Posterior cingulate gyrus (tissue), 11 donors: ENCODE data around the gene GTPBP4.

Source experiments
- DNase-seq, 10 donors: peaks; one replicate each; pipeline versions ENCODE4 v3.0.0 to v3.0.0-alpha.2; 2020 to 2021; ENCODE audit warnings: mixed read lengths in 3 of 10
- intact Hi-C: fragments of 100-400 bp; cut with DNase I; formaldehyde crosslinking; loops from one replicate; pipeline ENCODE4 v1.15.1; 2023

The GTPBP4 gene

DNA sequence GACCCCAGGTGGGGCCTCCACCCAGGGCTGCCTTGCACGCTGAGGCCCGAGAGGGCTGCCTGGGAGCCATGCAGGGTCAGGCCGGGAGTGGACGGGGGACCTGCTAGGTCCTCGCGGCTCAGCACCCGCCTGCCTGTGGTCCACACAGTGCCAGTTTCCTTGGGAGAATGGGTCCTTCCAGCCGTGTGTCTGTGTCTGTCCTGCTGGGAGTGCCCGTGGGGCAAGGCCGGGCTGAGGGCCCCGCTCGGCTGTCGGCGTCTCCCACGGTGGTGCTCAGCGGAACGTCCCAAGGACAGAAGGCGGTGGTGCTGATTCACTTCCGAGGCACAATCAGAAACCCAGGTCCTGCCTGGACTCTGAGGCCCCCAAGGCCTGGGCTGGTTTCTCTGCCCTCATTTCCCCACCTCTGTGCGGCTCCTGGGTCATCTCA, 23.2 kb upstream of the GTPBP4 start:
- peak in 3 of 10 donors; percentile 66 to 78 (median 76) for DNase-seq
- intact Hi-C loops: no loop called here

DNA sequence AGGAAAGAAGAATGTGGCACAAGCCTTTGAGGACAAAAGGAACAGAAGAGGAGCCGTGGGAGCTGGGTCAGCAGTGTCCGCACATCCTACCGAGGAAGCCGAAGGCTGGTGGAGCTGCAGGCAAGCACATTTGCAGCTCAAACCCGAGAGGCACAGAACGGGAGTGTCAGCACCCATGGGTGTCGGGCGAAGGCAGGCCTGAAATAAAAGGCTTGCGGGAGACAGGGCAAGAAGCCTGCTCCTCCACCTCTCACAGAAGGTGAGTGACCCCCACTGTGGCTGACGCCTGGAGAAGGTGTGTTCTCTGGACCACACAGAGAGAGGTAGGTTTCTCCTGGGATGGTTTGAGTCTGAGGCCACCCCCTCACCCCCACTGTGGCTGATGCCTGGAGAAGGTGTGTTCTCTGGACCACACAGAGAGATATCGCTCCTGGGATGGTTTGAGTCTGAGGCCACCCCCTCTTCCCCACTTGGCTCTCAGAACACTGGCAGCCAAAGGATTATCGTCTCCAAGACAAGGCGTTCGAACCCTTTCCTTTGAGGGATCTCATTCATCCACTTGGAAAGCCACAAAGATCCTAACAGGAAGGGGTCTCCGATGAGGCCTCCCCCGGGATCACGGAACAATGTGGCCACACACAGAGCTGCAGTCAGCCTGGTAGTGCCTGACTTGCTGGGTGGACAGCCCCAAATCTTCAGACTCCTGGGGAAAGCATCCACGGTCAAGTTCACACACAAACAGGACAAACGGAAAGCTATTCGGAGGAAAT, 21.6 kb upstream of the GTPBP4 start:
- DNase-seq: peak in 3 of 10 donors; percentile 47 to 62 (median 50)
- intact Hi-C loops: no loop called here

DNA sequence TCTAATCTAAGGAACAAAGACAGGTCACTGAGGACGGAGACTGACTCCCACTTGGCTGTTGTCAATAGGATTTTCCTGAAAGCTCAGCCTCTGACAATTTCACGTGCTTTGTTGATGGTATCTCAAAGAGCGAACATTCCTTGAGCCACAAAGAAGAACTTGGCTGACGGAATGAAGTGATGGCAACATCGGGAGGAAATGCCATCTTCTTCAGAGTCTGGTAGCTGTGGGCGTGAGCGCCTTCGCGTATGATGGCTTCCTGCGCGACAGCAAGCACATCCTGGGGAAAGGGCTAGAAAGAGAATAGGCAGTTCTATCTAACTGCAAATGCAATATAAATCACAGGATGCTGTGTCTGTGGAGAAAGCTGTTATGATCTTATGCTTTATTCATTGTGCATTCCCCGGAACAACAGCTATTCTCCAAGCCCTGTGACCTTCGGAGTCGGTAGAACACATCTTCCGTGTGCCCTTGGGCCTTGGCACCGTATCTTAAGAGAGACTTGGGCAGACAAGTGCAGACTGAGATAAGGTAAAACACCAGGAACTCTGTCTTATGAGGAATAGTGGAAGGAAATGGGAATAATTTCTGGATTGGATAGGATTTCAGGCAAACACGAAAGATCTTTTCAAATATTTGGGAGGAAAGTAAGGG, 19.6 kb upstream of the GTPBP4 start:
- DNase-seq: peak in 2 of 10 donors; percentile 10 to 22
- intact Hi-C loops: no loop called here

DNA sequence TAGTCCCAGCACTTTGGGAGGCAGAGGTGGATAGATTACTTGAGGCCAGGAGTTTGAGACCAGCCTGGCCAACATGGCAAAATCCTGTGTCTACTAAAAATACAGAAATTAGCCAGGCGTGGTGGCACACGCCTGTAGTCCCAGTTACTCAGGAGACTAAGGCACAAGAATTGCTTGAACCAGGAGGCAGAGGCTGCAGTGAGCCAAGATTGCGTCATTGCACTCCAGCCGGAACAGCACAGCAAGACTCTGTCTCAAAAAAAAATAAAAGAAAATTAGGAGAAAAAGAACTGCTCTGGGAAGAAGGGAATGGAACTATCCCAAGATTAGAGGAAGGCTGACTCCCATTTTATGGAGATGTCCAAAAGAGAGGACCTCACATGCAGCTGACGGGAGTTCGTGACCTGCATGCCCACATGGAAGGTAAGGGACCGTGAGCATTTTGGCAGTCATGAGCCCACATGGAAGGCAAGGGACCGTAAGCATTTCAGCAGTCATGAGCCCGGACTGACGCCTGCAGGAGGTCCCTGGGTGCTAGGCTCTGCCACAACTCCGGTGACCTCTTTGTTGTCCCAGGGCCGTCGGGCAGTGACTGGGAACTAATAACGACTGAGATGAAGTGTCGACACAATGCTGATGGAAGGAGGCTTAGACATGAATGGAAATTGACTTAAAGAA, 18.6 kb upstream of the GTPBP4 start:
- peak in 3 of 10 donors; percentile 47 to 81 (median 63) for DNase-seq
- intact Hi-C loops: no loop called here

DNA sequence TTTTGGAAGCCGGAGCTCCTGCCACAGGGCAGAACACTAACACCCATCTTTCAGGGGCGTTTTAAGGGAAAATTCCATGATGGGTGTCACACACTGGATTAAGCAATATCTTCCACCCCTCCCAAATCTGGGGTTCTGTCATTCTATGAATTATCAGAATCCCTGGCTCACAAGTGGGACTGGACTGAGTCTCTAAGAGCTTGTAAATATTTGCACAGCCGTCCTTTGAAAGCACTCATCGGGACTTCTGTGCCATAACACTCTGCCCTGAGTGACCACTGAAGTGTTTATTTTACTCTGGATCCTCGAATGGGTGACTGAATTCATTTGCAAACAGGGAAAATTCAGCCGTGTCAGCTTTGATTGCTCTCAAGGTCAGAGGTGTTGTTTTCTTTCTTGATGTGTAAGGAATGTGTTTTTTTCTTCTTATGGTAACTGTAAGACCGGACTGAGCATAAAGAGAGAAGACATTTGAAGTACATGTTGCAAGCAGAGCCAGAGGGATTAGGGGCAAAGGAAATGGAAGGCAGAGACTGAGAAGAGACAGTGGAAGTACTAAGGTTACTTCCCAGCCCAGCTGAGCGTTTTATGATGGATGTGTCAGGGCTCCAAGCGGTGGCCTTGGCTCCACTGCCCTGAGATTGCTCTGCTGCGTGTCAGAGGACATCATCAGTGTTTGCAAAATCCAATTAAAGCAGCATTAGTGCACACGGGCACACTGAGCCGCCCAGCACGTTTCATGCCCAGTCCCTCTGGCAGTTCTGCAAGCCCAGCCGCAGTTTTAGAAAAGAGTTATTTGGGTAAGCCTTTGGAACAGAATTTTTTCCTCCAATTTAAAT, 17.7 kb upstream of the GTPBP4 start:
- peak in 3 of 10 donors; percentile 2 to 66 (median 29) for DNase-seq

DNA sequence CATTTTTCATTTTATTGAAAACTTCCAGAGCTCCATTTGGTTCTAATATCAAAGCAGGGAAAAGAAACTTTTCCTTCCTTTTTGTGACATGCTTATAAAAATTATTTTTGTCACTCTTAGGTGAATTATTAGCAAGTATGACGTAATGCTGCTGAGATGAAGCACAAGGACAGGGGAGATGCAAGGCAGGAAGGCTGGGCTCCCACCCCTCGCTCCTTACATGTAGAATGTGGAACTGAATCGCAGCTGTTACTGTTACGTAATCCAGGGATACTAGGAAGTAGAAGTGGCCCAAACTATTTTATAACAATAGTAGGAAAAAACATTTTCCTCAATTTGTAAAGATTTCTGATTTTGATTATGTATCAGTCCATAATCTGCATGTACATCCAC, 17.1 kb upstream of the GTPBP4 start:
- DNase-seq: peak in 2 of 10 donors; percentile 60 to 64

More for the DNA sequence above, 17.7 kb upstream of the GTPBP4 start:
- intact Hi-C loops: no loop called here

DNA sequence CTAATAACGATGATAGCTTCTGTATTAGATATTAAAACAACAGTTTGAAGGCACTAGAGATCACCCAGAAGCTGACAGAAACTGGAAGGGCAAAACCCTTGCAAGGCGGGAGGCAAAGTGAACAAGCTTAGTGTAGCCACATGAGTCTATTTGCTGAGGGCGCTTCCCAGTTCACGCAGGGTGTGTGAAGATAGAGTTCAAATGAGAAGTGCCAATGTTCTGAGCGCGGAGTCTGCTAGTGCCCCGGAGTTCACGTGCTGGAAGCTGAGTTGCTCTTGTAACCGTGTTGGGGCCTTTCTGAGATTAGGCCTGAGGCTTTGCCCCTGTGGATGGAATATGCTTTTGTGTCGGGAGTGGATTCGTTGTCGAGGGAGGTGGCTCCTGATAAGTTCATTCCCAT, 16.6 kb upstream of the GTPBP4 start:
- intact Hi-C loops: no loop called here
- peak in 2 of 10 donors; percentile 5 to 18 for DNase-seq

More for the DNA sequence above, 17.1 kb upstream of the GTPBP4 start:
- intact Hi-C loops: no loop called here

DNA sequence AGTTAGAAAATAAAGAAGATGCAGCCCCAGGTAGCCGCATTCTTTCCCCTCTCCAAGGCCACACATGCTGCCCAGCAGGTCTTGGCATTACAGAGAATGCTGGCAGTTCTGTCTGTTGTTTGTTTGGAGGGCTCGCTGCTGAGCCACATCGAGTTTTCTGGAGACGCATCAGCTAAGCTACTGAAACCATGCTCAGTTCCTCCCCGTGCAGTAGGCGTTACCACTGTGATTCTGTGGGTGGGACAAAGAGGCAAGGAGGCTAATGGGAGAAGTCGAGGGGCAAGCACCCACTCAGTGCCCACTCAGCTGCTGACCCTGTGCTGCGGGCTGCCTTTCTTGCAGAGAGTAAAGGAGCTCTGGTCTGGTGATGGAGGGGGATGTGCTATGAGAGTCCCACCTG, 15.5 kb upstream of the GTPBP4 start:
- peak in 1 of 10 donors; percentile 61 for DNase-seq
- intact Hi-C loops: no loop called here

DNA sequence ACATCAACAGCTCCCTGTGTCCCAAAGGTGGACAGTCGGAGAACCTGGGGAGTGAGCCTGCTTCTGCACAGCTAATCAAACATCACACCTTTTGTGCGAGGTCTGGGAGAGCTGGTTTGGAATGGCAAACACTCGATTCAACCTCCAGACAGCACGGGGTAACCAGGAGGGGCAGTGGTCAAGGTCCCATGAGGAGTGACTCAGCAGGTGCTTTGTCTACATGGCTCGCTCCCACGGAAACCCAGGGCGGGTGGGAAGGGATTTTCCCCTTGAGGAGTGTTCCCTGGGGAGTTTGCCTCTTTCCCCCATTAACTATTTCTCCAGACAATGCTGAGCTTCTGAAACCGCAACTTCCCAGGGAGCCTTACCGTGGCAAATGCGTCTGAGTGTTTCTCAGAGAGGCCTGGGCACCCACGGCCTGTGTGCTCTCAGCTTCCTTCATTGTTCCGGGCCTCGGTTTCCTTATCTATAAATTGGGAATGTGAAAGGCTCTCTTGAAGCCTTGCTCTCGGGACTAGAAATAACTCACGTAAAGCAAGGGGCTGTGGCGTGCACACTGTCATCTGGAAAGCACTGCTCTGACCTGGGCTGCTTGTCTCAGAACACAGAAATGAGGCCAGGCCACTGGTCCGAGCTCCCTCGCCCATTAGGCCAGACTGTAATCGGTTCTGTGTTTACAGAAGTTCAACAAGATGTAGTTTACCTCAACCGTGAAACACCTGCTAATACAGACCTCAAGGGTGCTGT, 14.0 kb upstream of the GTPBP4 start:
- DNase-seq: peak in 1 of 10 donors; percentile 21
- intact Hi-C loops: no loop called here

DNA sequence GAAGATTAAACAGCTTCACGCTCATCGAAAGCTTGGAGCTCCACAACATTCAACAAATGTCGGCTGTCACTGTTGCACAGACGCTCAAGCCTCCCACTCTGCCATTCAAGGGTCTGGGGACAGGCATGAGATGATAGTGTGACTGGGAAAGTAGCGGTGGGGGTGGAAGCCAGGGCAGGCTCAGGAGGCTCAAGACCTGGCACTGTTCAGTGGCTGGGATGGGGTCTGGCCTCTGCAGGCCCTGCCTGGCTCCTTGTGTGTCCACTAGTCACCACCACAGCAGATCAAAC, 13.5 kb upstream of the GTPBP4 start:
- intact Hi-C loops: no loop called here
- peak in 2 of 10 donors; percentile 17 to 21 for DNase-seq

DNA sequence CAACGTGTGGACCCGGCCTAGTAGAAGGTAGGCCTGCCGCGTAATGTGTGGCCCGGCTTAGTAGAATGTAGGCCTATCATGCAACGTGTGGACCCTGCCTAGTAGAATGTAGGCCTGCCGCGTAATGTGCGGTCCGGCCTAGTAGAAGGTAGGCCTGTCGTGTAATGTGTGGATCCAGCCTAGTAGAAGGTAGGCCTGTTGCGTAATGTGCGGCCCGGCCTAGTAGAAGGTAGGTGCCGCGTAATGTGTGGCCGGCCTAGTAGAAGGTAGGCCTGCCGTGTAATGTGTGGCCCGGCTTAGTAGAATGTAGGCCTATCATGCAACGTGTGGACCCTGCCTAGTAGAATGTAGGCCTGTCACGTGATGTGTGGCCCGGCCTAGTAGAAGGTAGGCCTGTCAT, 11.9 kb upstream of the GTPBP4 start:
- DNase-seq: peak in 2 of 10 donors; percentile 24 to 37
- intact Hi-C loops: no loop called here

DNA sequence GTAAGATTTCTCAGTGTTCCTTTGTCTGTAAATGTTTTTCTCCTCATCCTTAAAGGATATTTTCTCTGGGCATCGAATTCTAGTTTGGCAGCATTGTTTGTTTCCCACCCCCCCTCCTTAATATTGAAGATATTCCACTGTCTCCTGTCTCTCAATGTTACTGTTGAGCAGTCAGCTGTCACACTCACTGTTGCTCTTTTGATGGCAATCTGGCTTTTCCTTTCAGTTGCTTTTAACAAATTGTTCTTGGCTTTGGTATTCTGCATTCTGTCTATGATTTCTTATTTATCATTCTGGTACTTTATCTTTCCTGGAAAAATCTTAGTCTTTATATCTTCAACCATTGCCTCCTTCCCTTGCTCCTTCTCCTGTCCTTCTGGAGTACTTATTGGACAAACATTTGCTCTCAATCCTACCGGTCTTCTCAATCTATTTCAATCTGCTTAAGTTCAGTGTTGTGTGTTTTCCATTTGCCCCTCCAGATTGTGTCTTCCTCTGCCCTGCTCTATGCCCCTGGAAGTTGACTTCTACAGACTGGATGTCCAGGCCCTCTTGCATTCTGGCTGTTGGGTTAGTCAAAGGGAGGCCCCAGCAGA, 9.3 kb upstream of the GTPBP4 start:
- intact Hi-C loops: no loop called here
- DNase-seq: no peak

DNA sequence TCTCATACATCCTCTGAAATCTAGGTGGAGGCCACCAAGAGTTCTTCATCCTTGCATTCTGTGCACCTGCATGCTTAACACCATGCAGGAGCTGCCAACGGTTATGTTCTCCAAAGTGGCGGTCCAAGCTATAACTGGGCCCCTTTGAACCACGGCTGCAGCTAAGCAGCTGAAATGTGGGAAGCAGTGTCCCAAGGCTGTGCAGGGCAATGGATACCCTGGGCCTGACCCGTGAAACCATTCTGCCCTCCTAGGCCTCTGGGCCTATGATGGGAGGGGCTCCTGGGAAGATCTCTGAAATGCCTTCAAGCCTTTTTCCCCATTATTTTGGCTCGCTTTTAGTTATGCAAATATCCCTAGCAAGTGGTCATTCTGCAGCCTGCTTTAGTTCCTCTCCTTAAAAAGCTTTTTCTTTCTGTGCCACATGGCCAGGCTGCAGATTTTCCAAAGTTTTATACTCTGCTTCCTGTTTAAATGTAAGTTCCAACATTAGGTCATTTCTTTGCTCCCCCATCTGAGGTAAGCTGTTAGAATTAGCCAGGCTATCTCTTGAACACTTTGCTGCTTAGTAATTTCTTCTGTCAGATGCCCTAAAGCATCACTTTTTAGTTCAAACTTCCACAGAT, 7.7 kb upstream of the GTPBP4 start:
- intact Hi-C loops: no loop called here
- DNase-seq: no peak

DNA sequence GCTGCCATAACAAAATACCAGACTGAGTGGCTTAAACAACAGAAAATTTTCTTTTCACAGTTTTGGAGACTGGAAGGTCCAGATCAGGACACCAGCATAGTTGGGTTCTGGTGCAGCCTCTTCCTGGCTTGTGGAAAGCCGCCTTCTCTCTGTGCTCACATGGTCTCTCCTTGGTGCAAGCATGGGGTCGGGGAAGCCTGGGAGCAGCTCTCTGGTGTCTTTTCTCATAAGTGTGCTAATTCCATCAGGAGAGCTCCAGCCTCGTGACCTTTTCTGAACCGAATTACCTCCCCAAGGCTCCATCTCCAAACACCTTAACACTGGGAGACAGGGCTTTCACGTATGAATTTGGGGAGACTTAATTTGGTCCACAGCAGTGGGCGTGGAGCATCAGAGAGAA, 4.8 kb upstream of the GTPBP4 start:
- DNase-seq: peak in 1 of 10 donors; percentile 3
- intact Hi-C loops: no loop called here

DNA sequence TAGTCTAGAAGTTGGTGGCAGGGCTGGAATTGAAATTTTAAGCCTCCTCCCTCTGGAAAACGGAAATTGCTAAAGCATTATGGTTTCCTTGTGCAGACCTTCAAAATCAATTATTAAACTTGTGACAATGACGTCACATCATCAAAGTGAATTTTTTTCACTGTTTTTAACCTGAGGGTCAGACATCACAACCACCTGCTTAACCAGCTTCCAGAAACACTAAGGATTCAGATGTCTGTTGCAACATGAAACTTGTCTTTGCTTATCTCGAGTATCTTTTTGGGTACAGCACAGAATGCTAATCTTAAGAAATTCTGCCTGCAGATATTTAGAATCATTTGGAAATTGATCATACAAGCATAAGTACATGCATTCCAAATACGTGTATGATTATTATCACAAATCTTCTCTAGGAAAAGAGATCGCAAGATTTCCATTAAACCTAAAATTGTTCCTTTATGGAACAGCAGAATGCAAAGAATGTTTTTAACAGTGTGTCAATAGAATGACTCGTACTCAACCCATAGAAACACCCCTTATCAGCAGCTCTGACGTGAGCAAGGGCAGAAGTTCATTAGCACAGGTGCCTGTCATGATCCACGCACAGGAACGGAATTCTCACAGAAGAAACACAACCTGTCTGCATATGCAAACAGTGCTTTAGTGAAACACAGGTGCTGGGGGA, 4.1 kb upstream of the GTPBP4 start:
- intact Hi-C loops: no loop called here

DNA sequence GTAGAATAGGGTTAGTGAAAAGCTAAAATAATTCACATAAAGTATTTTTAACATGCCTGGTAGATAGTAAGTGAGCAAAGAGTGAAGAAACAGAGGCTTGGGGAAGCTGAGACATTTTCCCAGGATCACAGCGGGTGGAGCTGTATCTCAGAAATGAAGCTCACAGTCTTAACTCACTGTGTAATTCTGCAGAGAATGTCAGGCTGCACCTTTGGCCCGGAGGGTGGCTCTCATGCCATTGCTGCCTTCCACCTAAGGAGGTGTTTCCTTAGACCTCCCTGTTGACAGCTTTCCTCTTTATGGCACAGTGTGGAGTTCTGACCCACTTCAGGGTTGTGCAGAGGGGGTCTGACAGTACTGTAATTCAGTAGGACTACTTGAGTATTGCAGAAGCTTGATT, 2.9 kb upstream of the GTPBP4 start:
- intact Hi-C loops: no loop called here
- DNase-seq: no peak

More for the DNA sequence above, 4.1 kb upstream of the GTPBP4 start:
- DNase-seq: no peak

DNA sequence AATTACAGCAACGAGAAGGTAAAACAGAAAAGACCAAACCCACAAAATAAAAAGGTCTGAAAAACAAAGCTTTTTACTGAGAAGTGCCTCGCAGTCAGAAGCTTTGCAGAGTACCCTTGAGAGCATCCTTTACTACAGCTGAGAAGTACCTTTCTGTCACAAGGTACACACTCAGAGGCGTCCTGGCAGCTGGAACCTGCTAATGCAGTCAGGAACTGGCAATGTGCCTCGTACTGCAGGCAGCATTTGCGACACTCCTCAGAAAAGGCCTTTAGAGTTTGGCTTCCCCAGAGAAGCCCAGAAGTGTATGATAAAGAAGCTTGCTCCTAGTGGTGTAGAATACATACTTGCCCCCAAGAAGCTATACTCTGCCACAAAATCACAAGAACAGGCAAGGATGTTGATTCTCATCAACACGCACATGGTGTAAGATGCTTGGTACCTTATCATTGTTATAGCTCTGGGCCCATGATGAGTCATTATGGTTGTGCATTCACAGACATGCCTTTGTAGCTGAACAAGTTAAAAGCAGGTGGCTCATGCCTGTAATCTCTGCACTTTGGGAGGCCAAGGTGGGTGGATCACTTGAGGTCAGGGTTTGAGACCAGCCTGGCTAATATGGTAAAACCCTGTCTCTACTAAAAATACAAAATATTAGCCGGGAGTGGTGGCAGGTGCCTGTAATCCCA, 2.0 kb upstream of the GTPBP4 start:
- DNase-seq: peak in 2 of 10 donors; percentile 54 to 57
- intact Hi-C loops: no loop called here
